Neural progenitor cell (in vitro differentiated cells): ENCODE results near the gene SERF2.

Experiments
- EZH2 ChIP-seq: fragments of 200-600 bp; sonication (generic); IDR thresholded peaks from 2 replicates; pipeline ENCODE4 v1.6.1; 2017; ENCODE audit warnings: antibody characterized with exemption, mild to moderate bottlenecking, moderate library complexity
- EZH2phosphoT487 ChIP-seq: fragments of 200-600 bp; sonication (generic); IDR thresholded peaks from 2 replicates; pipeline ENCODE4 v1.6.1; 2017; ENCODE audit warnings: antibody characterized with exemption
- TF ChIP-seq, protein P1 (sequence below): fragments of 200-600 bp; sonication (generic); IDR thresholded peaks from 2 replicates; pipeline ENCODE4 v1.5.1; 2017; ENCODE audit warnings: antibody characterized with exemption, mild to moderate bottlenecking

DNA sequence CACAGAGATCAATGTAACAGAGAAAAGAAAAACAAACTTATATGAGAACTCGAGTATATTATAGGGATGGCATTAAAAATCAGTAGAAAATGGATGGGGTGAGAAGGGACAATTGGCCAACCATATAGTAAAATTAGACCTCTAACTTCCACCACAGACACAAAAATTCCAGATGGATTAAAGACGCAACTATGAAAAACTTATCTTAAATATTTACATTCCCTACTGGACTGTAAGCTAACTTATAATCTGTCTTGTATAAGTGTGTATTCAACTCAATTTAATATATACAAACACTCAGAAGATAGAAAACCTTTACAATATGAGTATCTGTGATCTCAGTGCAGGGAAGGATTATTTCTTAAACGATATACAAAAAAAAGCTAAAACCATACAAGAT, 29.4 kb downstream of the SERF2 start:
- TF ChIP-seq, protein P1, sequence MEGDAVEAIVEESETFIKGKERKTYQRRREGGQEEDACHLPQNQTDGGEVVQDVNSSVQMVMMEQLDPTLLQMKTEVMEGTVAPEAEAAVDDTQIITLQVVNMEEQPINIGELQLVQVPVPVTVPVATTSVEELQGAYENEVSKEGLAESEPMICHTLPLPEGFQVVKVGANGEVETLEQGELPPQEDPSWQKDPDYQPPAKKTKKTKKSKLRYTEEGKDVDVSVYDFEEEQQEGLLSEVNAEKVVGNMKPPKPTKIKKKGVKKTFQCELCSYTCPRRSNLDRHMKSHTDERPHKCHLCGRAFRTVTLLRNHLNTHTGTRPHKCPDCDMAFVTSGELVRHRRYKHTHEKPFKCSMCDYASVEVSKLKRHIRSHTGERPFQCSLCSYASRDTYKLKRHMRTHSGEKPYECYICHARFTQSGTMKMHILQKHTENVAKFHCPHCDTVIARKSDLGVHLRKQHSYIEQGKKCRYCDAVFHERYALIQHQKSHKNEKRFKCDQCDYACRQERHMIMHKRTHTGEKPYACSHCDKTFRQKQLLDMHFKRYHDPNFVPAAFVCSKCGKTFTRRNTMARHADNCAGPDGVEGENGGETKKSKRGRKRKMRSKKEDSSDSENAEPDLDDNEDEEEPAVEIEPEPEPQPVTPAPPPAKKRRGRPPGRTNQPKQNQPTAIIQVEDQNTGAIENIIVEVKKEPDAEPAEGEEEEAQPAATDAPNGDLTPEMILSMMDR: no peak
- no peak for TF ChIP-seq EZH2
- no peak for TF ChIP-seq EZH2phosphoT487
